ENCODE data around the gene IGSF21.

DNA sequence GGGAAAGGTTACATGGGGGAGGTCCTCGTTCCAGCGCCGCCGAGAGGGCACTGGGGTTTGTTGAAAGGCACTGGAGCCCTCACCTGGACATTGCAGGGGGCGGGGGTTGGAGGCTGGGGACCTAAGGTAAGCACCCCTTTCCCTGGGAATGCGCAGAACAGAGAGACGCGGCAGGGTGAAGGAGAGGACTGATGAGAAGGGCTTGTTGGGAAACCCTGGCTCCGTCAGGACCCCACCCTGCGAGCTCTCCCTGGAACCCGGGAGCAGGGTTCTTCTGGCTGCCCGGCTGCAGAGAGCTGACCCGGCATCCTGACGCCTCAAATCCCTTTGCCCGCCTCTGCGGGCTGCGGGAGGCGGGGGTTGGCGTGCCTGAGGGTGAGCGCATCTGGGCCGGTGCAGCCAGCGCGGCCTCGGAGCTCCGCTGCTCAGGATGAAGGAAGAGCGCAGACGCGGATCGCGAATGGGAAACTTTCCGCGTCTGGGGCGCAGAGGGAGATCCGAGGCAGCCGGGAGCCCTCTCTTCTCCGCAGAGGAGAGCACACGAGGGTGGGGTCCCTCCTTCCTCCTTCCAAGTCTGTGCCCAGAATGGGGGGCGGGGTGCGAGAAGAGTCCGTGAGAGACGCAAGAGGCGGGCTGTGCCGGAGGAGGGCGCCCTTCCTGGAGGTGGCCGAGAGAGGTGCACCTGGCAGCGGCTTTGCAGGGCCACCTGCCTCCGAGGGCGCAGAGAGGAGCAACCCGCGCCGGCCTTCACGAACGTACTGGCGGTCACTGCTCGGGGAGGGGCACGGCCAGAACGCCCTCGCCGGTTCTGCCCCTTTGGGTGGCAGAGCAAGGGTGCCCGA lies 2.4 kb downstream of the IGSF21 start:
- no peak for TF ChIP-seq POLR2A (IDR thresholded peaks at IDR 0.05)
- TF ChIP-seq, protein P1, sequence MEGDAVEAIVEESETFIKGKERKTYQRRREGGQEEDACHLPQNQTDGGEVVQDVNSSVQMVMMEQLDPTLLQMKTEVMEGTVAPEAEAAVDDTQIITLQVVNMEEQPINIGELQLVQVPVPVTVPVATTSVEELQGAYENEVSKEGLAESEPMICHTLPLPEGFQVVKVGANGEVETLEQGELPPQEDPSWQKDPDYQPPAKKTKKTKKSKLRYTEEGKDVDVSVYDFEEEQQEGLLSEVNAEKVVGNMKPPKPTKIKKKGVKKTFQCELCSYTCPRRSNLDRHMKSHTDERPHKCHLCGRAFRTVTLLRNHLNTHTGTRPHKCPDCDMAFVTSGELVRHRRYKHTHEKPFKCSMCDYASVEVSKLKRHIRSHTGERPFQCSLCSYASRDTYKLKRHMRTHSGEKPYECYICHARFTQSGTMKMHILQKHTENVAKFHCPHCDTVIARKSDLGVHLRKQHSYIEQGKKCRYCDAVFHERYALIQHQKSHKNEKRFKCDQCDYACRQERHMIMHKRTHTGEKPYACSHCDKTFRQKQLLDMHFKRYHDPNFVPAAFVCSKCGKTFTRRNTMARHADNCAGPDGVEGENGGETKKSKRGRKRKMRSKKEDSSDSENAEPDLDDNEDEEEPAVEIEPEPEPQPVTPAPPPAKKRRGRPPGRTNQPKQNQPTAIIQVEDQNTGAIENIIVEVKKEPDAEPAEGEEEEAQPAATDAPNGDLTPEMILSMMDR (IDR thresholded peaks at IDR 0.05): no peak
